Measurements from ENCODE around the gene ZNF786.

- no peak for TF ChIP-seq CTCF (IDR thresholded peaks at IDR 0.05 in 2 of 3, conservative IDR thresholded peaks at IDR 0.05 in 1 of 3; ENCODE audit: insufficient read depth in 2 of 3, low read depth in 1 of 3, low read length in 3 of 3)
- TF ChIP-seq FOXP4 (CRISPR knock-in tag; IDR thresholded peaks at IDR 0.05; ENCODE audit: borderline replicate concordance) = no peak; the same call in 1 of the 2 replicates
- TF ChIP-seq GTF3C2 (IDR thresholded peaks at IDR 0.05; ENCODE audit: borderline replicate concordance, extremely low read depth, insufficient read length) = no peak
Measured at GRCh38 chr7:149027055-149027454, 63.5 kb downstream of the ZNF786 start.
